HG02571 (cell line): ENCODE measurements around the gene ZCCHC2.

ENCODE experiments used
- ATAC-seq: cut with Tn5 transposase; IDR thresholded peaks from one replicate; pipeline ENCODE4 v1.9.1; 2021; ENCODE audit warnings: mild to moderate bottlenecking, moderate library complexity; ENCODE audit not compliant: unreplicated experiment

ZCCHC2 gene

DNA sequence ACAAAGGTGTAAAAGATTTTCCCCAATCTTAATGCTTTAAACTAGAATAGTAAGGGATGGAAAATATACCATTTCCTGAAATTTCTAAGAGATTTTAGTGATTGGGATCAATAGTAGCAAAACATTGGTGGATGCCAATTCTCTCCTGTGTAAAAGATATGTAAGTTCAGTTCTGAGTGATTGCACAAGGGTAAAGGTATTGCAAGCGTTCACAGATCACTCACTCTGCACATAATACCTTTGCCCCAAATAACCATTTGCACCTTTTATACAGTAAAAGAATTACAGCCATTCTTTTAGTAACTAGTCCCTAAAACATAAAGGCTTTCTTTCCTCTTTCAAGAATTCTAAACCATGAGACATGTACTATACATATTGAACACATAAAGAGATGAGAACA is 13.0 kb upstream of the ZCCHC2 start:
- no peak for ATAC-seq

DNA sequence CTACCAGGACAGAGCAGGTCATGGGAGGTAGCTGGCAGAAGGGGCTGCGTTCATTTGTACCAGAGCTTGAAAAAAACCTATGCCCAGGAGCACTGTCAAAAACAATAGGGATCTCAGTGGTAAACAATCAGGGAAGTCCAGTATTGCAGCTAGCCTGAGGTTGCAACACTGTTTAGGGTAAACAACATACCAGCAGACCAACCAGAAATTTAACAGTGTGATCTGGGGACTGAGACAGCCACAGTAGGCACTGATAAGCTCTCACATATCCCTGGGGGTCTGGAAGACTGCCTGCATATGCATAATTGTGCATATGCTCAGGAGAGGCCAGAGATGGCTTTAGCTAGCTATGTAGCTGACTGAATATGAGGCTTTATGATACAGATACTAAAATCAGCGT is 12.0 kb upstream of the ZCCHC2 start:
- no peak for ATAC-seq

- ATAC-seq, result no peak
These were observed 10.3 kb upstream of the ZCCHC2 start for GRCh38 chr18:62512532-62512931.

DNA sequence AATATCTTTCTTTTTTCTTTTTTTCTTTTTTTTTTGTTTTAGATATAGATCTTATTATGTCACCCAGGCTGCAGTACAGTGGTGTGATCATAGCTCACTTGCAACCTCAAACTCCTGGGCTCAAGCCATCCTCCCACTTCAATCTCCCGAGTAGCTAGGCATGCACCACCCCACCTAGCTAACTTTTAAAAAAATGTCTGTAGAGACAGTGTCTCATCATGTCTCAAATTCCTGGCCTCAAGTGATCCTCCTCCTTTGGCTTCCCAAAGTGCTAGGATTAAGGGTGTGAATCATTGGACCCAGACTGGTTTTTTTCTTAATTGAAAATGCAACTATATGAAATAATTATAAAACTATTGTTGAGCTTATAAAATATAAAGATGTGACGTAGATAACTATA is 9.8 kb upstream of the ZCCHC2 start:
- ATAC-seq, result no peak

DNA sequence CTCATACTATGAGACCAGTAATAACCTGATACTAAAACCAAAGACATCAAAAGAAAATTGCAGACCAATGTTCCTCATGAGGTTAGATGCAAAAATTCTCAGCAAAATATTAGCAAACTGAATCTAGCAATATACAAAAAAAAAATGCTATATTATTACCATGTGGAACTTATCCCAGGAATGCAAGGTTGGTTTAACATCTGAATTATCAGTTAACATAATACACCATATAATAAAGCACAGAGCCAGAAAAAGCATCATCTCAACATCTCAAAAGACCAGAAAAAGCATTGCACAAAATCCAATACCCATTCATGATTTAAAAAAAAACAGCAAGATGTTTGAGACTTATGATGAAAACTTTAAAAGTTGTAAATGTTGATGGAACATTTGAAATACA is 8.3 kb upstream of the ZCCHC2 start:
- ATAC-seq, result no peak

GRCh38 chr18:62516242-62516641 is 6.6 kb upstream of the ZCCHC2 start:
- no peak for ATAC-seq

- no peak for ATAC-seq
These were observed 4.1 kb upstream of the ZCCHC2 start for GRCh38 chr18:62518460-62519375.

DNA sequence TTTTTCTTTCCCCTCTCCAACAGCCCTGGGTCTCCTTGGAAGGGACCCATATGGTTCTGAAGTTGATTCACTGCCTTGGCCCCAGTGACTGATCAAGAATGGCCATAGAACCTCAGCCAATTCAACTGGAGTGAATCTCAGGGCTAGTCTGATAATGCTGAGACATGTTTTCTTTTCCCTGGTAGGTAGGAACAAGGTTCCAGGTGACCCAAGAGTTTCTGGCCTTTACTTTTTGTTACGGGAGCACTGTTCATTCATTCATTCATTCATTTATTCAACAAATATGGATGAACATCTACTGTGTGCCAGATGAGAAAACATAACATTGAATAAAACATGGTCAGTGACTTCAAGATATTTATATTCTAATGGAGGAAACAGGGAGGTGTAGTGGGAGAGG is 3.1 kb upstream of the ZCCHC2 start:
- ATAC-seq, result no peak

GRCh38 chr18:62521082-62521481 is 1.7 kb upstream of the ZCCHC2 start:
- no peak for ATAC-seq

GRCh38 chr18:62521593-62521992 is 1.2 kb upstream of the ZCCHC2 start:
- ATAC-seq, result no peak

GRCh38 chr18:62522178-62522503 is 684 bp upstream of the ZCCHC2 start:
- peak; percentile 6 for ATAC-seq

- ATAC-seq, result peak; percentile 34
These were observed 397 bp downstream of the ZCCHC2 start for GRCh38 chr18:62523255-62523588.

GRCh38 chr18:62523631-62524439 is 1.0 kb downstream of the ZCCHC2 start:
- no peak for ATAC-seq

DNA sequence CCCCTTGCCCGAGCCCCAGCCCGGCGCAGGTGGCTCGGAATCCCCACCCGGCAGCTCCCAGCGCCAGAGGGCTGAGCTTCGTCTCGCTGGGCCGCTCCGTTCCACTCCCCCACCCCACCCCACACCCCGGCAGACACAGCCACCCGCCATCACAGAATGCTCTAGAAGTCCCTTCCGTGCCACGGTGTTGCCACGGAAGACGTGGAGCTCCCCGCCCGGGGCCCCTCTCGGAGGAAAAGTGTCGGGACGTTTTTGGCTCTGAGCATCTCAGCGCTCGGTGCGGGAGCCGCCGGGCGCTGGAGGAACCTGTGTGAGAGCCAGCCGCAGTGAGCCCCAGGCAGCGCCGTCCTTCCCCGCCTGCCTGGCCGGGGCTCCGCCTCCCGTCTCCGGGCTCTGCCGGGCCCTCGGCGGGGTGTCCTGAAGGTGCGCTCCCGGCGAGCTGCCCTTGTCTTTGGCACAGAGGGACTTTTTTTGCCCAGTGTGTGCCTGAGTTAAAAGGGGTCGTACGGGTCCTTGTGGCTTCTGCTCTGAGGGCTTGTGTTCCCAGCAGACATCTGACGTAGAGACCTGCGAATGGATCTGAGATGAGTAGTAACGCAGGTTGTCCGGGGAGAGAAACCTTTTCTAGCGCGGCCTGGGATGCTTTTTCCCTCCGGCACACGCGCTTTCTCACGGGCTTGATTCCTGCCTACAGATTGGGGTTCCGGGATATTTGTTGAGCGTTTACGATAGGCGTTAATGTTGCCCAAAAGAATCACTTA is 1.8 kb downstream of the ZCCHC2 start:
- ATAC-seq, result peak; percentile 12

DNA sequence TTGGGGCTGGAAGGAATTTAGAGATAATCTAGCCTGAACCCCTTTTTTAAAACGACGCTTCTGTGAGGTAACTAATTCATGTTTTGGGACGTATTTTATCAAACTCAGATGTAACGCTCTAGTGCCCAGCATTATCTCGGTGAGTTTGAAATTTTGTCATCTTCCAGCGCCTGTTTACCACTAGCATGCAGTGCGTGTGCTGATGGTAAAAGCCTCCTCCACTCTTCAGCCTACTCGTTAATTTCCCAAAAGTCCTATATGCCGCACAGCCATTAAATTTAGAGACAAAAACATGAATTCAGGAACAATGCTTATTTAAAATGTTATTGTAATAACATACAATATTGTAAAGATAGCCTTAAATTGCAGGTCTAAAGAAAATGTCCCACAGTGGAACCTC is 2.8 kb downstream of the ZCCHC2 start:
- ATAC-seq, result no peak

DNA sequence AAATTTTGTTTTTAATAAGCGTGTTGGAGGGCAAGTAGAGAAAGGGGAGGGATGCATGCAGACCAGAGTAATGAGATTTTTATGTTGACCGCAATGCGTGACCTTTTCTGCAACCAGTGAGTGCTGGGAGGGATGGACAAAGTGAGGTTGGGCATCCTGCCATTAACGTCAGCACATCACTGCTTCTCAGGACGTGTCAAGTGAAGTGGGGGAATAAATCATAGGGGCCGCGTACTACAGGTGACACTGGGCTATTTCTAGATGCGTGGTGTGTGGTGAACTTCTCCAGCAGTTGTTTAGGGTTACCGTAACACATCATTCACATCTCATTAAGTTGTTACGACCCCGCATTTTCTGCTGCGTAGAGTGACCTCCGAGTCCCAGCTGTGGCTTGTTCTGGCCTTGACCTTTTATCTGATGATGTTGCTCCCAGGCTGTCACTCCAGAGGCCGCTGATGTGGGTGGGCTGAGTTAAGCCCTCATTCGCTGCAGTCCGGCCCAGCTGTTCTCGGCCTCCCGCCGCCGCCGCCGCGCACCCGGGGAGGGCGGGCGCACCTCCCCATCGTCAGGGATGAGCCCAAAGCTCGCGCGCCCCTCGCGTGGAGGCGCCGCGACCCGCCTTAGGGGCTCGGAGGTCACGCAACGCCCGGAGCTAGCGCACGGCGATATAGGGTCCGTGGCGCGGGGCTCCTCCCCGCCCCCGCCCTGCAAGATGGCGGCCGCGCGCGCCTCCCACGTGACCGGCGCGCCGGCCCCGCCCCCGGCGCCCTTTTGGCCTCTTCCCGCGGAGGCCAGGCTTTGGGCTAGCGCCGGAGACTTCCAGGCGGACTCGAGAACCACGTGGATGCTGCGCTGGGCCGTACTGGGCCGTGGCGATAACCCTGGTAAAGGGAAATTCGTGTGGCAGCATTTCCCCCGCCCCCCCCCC is 3.5 kb downstream of the ZCCHC2 start:
- ATAC-seq, result no peak

- ATAC-seq, result no peak
These were observed 6.8 kb downstream of the ZCCHC2 start for GRCh38 chr18:62529597-62529996.

DNA sequence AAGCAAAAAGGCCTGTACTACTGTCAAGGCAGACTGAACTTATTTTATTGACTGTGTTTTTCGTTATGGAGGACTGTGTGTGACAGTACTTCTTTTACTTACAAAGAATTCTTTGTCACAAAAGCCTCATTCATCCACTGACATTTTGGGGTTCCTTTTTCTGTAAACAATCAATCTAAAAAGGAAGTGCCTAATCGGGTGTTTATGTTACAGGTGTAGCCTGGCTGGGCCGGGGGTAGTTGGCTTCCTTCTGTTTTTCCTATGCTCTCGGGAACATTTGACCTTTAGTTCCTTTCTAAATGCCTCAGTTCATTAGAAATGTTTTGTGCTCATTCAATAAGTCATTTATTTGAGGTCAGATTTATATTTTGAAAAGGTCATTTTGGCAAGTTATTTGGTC is 8.3 kb downstream of the ZCCHC2 start:
- ATAC-seq, result no peak

DNA sequence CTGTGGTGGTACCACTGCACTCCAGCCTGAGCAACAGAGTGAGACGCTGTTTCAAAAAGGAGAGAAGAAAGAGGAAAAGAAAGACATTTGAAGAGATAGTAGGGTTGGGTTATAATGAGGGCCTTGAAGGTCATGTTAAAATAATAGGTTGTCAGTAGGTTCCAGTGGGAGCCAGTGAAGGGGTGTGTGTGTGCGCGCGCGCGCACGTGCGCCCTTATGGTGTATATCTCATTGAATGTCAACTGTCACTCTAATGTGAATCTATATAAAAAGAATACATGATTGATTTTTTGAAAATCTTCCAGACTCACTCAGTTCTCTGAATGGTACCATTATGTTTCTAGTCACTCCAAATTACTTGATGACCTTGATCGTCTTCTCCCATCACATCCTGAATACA is 9.1 kb downstream of the ZCCHC2 start:
- no peak for ATAC-seq

GRCh38 chr18:62536005-62536404 is 13.2 kb downstream of the ZCCHC2 start:
- no peak for ATAC-seq
